HepG2 (cell line): ENCODE data around the gene MTA3. TPM values are rescaled to one million over a fixed set of nuclear protein-coding genes. Genes with fewer than 3 reads are reported as not detected.

Experiments
- ATAC-seq: fragments of 200-7000 bp; cut with Tn5 transposase; 3 replicates; pipeline ENCODE4 v1.9.1; 2020; ENCODE audit warnings: mild to moderate bottlenecking, moderate library complexity
- BruUV-seq: library from RNA; stranded (reverse); fragments of 400-500 nt; replicated peaks from 2 replicates; lab custom pipeline; 2021; lab: Mats Ljungman, UMichigan
- CTCF ChIA-PET: fragments of 300-600 bp; formaldehyde crosslinking; extraction: SDS; loops from one replicate; lab custom pipeline; 2021; ENCODE audit warnings: low total read pairs, inconsistent platforms, low intra/inter-chr PET ratio; lab: Yijun Ruan, JAX
- POLR2A ChIA-PET: fragments of 350-600 bp; sonication (Branson Sonifier 250); formaldehyde crosslinking; loops from one replicate; lab custom pipeline; 2020; ENCODE audit warnings: antibody characterized with exemption, inconsistent platforms; lab: Yijun Ruan, JAX
- DNase-seq: peaks from one replicate; pipeline ENCODE4 v3.0.0-alpha.2; 2015; ENCODE audit warnings: low spot score
- FAIRE-seq: peaks from 3 replicates; lab custom pipeline; 2011; peaks lifted over from hg19 to GRCh38; lab: Jason Lieb, UNC
- H2AFZ ChIP-seq: one replicate; pipeline ENCODE4 v1.6.1; 2011; ENCODE audit warnings: low read length, inconsistent platforms
- H3K27ac ChIP-seq: fragments of 300-600 bp; 3 replicates; pipeline ENCODE4 v1.8.0; 2011; ENCODE audit warnings: mixed run types, mild to moderate bottlenecking, mixed read lengths, low read length, inconsistent platforms; ENCODE audit not compliant: insufficient read depth; ENCODE audit errors: extremely low read length
- H3K27me3 ChIP-seq, 2 experiments: fragments of 200-600 bp in 1 of 2; 2 replicates in 1 of 2; 3 replicates in 1 of 2; pipeline versions ENCODE4 v1.6.0 to v1.8.0; 2011; ENCODE audit warnings: low read length in 2 of 2, mild to moderate bottlenecking in 2 of 2, moderate library complexity in 2 of 2, inconsistent platforms in 1 of 2; ENCODE audit not compliant: insufficient read depth in 2 of 2, control insufficient read depth in 1 of 2
- H3K36me3 ChIP-seq, 2 experiments: fragments of 200-600 bp in 1 of 2; replicated peaks in 1 of 2; 2 replicates in 1 of 2; 3 replicates in 1 of 2; pipeline versions ENCODE4 v1.5.1 to v1.8.0; 2011; ENCODE audit warnings: low read length in 2 of 2, inconsistent platforms in 1 of 2; ENCODE audit not compliant: insufficient read depth in 2 of 2, control insufficient read depth in 1 of 2
- H3K4me1 ChIP-seq: 2 replicates; pipeline ENCODE4 v1.5.1; 2012; ENCODE audit warnings: low read length, inconsistent platforms; ENCODE audit not compliant: insufficient read depth
- H3K4me2 ChIP-seq: 2 replicates; pipeline ENCODE4 v1.6.0; 2011; ENCODE audit warnings: low read depth, low read length, inconsistent platforms
- H3K4me3 ChIP-seq, 3 experiments: fragments of 200-600 bp in 1 of 3; sonication (generic), shearing (Covaris generic) in 1 of 3; replicated peaks in 1 of 3; 2 replicates each; pipeline ENCODE4 v1.5.1; 2011 to 2016; ENCODE audit warnings: low read length in 3 of 3, inconsistent platforms in 2 of 3, low read depth in 2 of 3, mild to moderate bottlenecking in 2 of 3, control low read depth in 1 of 3, mixed read lengths in 1 of 3; ENCODE audit not compliant: insufficient read depth in 1 of 3
- H3K79me2 ChIP-seq: one replicate; pipeline ENCODE4 v1.6.1; 2011; ENCODE audit warnings: low read length, inconsistent platforms; ENCODE audit not compliant: insufficient read depth
- H3K9ac ChIP-seq: 2 replicates; pipeline ENCODE4 v1.6.0; 2011; ENCODE audit warnings: mild to moderate bottlenecking, low read depth, low read length, inconsistent platforms; ENCODE audit not compliant: insufficient read depth
- H3K9me3 ChIP-seq: 2 replicates; pipeline ENCODE4 v1.5.1; 2012; ENCODE audit warnings: mild to moderate bottlenecking, low read length
- H4K20me1 ChIP-seq: 2 replicates; pipeline ENCODE4 v1.6.0; 2011; ENCODE audit warnings: inconsistent platforms, mild to moderate bottlenecking, low read length, moderate library complexity; ENCODE audit not compliant: insufficient read depth
- ONECUT2 ChIP-seq: sonication (generic); formaldehyde crosslinking; IDR thresholded peaks from 2 replicates; pipeline ENCODE4 v1.4.0; 2020; ENCODE audit warnings: missing genetic modification reagents
- RBFOX2 ChIP-seq: fragments of 200-400 bp; formaldehyde crosslinking; IDR thresholded peaks from 2 replicates; pipeline ENCODE4 v1.6.1; 2017; ENCODE audit warnings: low read depth, mild to moderate bottlenecking, low read length
- SAP130 ChIP-seq: IDR thresholded peaks from 2 replicates; pipeline ENCODE4 v1.6.1; 2016; ENCODE audit warnings: low read depth
- TFAP4 ChIP-seq: sonication (generic); IDR thresholded peaks from 2 replicates; pipeline ENCODE4 v1.6.1; 2016; ENCODE audit warnings: low read depth, borderline replicate concordance
- TFDP1 ChIP-seq: IDR thresholded peaks from 2 replicates; pipeline ENCODE4 v1.6.1; 2016; ENCODE audit warnings: missing compliant biosample characterization, missing genetic modification reagents, borderline replicate concordance
- ZGPAT ChIP-seq: IDR thresholded peaks from 2 replicates; pipeline ENCODE4 v1.6.1; 2016; ENCODE audit warnings: mild to moderate bottlenecking
- ZNF414 ChIP-seq: sonication (generic); formaldehyde crosslinking; IDR thresholded peaks from 2 replicates; pipeline ENCODE4 v1.5.0; 2020; ENCODE audit warnings: missing genetic modification reagents
- ZNF501 ChIP-seq: sonication (generic); formaldehyde crosslinking; IDR thresholded peaks from 2 replicates; pipeline ENCODE4 v1.5.1; 2020; ENCODE audit warnings: mild to moderate bottlenecking, moderate library complexity, missing genetic modification reagents
- WGBS: methylation state at CpG from one replicate; pipeline ENCODE4 v1.1.6; 2017; ENCODE audit warnings: low lambda C conversion rate; 5-methylcytosine and 5-hydroxymethylcytosine counted together
- in situ Hi-C: cut with HindIII; loops from 2 replicates; pipeline ENCODE4 v1.10.0; 2017; ENCODE audit warnings: low pct_unique_long_range_greater_than_20kb; ENCODE audit not compliant: extremely low pct_ligation_motif_present
- intact Hi-C: fragments of 100-400 bp; cut with micrococcal nuclease; formaldehyde crosslinking; loops from one replicate; pipeline ENCODE4 v1.10.0; 2022; ENCODE audit not compliant: unreplicated experiment
- polyA plus RNA-seq, 8 experiments: library from polyadenylated mRNA; depleted of rRNA in 3 of 8; stranded (reverse) in 7 of 8; unstranded in 1 of 8; fragments of >200 nt; fragmentation: Illumina TruSeq in 4 of 8; extraction: Trizol in 4 of 8; gene quantifications; 2 replicates each; pipeline versions ENCODE4 v1.2.1 to v1.2.3, GENCODE V29; 2011 to 2016; ENCODE audit warnings: low read depth in 4 of 8, missing spikeins in 1 of 8, mixed read lengths in 1 of 8; ENCODE audit not compliant: insufficient read depth in 1 of 8
- total RNA-seq, 5 experiments: library from RNA; depleted of rRNA; stranded (reverse); fragments of >200 nt; fragmentation: Illumina TruSeq; extraction: Trizol; gene quantifications; 2 replicates each; pipeline ENCODE4 v1.2.3, GENCODE V29; 2016; ENCODE audit warnings: low read depth in 1 of 5
- TF ChIP-seq, protein P1 (sequence below): IDR thresholded peaks from 2 replicates; pipeline ENCODE4 v1.6.1; 2012; ENCODE audit warnings: low read length, improper control_type of control experiment

Gene MTA3
- total and polyA plus RNA-seq, 2 of the 13 experiments (the other 11 are each of a cell fraction or from before 2014, with no cell fraction given): 48.8 to 77.8 TPM

GRCh38 chr2:42795841-42796301 is 227.4 kb downstream of the MTA3 start (continued):
- TF ChIP-seq TFDP1 (CRISPR knock-in tag) (no peak), SAP130 (CRISPR knock-in tag) (peak; percentile 26; the same call in 1 of the 2 replicates), ZNF414 (CRISPR knock-in tag) (no peak)

GRCh38 chr2:42796427-42797248 is 228.2 kb downstream of the MTA3 start:
- CTCF ChIA-PET: no interaction called here
- Histone ChIP-seq H3K9ac (no peak overlapping the region), H3K79me2 (peaks cover 43% of the 10 kb centered on the region), H3K9me3 (no peaks in the 10 kb centered on the region), H4K20me1 (no peaks in the 10 kb centered on the region), H3K27me3 (no peaks in the 10 kb centered on the region; a peak in 1 of 5 replicates), H3K4me3 (no peak overlapping the region), H2AFZ (no peak overlapping the region), H3K4me2 (no peak overlapping the region), H3K36me3 (peaks cover 3% of the 10 kb centered on the region in 2 experiments; a peak in 1 of 5 replicates), H3K27ac (peak overlapping the region; percentile 28), H3K4me1 (peaks cover 34% of the 10 kb centered on the region)
- in situ Hi-C loops: no loop called here
- intact Hi-C loops: no loop called here
- ATAC-seq (no peak), FAIRE-seq (no peak), DNase-seq (no peak)
- 0 out of 2 replicates have a peak, but pooled peaks have one; percentile 11 for TF ChIP-seq ZGPAT (CRISPR knock-in tag)
- no peak for TF ChIP-seq ONECUT2 (CRISPR knock-in tag)
- TF ChIP-seq ZNF501 (CRISPR knock-in tag): no peak
- peak; percentile 62 for TF ChIP-seq RBFOX2
- TF ChIP-seq, protein P1, sequence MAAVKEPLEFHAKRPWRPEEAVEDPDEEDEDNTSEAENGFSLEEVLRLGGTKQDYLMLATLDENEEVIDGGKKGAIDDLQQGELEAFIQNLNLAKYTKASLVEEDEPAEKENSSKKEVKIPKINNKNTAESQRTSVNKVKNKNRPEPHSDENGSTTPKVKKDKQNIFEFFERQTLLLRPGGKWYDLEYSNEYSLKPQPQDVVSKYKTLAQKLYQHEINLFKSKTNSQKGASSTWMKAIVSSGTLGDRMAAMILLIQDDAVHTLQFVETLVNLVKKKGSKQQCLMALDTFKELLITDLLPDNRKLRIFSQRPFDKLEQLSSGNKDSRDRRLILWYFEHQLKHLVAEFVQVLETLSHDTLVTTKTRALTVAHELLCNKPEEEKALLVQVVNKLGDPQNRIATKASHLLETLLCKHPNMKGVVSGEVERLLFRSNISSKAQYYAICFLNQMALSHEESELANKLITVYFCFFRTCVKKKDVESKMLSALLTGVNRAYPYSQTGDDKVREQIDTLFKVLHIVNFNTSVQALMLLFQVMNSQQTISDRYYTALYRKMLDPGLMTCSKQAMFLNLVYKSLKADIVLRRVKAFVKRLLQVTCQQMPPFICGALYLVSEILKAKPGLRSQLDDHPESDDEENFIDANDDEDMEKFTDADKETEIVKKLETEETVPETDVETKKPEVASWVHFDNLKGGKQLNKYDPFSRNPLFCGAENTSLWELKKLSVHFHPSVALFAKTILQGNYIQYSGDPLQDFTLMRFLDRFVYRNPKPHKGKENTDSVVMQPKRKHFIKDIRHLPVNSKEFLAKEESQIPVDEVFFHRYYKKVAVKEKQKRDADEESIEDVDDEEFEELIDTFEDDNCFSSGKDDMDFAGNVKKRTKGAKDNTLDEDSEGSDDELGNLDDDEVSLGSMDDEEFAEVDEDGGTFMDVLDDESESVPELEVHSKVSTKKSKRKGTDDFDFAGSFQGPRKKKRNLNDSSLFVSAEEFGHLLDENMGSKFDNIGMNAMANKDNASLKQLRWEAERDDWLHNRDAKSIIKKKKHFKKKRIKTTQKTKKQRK: no peak
- TF ChIP-seq TFAP4: 0 out of 2 replicates have a peak, but pooled peaks have one; percentile 14
- 82% methylated on average over 7 of the region's 7 CpGs for WGBS
- BruUV-seq: no TSS peak
- POLR2A ChIA-PET: interaction anchor here (1.0 to 9.3 kb wide), 5 partner anchors 8 to 1185 kb away, joined by 3 to 287 read pairs (median 13); no protein-coding TSS in a partner anchor
